Measurements from ENCODE around the gene P2RY11.

DNA sequence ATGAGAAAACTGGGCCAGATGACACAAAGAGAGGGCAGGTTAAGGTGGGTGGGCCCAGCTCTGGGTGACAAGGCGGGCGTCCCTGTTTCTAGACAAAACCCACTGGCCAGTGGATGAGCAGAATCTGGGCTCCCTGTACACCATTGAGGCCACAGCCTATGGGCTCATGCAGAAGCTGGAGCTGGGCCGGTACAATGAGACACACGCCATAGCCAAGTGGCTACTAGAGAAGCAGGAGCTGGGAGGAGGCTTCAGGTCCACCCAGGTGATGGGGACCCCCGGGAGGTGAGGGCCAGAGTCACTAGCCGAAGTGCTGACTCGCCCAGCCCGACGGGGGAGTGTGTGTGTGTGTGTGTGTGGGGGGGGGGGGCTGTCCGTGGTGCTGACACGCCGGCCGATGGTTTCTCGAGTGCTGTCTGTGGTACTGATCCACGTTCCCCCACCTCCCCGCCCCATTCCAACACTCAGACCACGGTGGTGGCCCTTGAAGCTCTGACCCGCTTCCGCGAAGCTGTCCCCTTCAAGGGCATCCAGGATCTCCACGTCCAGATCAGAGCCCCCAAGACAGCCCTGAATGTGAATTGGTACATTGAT is 49.7 kb upstream of the P2RY11 start:
- TF ChIP-seq, protein P1, sequence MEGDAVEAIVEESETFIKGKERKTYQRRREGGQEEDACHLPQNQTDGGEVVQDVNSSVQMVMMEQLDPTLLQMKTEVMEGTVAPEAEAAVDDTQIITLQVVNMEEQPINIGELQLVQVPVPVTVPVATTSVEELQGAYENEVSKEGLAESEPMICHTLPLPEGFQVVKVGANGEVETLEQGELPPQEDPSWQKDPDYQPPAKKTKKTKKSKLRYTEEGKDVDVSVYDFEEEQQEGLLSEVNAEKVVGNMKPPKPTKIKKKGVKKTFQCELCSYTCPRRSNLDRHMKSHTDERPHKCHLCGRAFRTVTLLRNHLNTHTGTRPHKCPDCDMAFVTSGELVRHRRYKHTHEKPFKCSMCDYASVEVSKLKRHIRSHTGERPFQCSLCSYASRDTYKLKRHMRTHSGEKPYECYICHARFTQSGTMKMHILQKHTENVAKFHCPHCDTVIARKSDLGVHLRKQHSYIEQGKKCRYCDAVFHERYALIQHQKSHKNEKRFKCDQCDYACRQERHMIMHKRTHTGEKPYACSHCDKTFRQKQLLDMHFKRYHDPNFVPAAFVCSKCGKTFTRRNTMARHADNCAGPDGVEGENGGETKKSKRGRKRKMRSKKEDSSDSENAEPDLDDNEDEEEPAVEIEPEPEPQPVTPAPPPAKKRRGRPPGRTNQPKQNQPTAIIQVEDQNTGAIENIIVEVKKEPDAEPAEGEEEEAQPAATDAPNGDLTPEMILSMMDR (IDR thresholded peaks at IDR 0.05): no peak
- no peak for TF ChIP-seq POLR2A (IDR thresholded peaks at IDR 0.05)
- no peak for TF ChIP-seq POLR2AphosphoS5 (IDR thresholded peaks at IDR 0.05)
- no peak for TF ChIP-seq EP300 (IDR thresholded peaks at IDR 0.05; ENCODE audit: low read depth)
